ENCODE measurements around the gene PLEKHG4B. TPM values are rescaled to one million over a fixed set of nuclear protein-coding genes. Genes with fewer than 3 reads are reported as not detected.

The PLEKHG4B gene
- total and polyA plus RNA-seq, 2 donors from 2014 or later = 0.13 to 0.37 TPM

- H3K4me1 ChIP-seq (ENCODE audit: control insufficient read depth in 2 of 3, insufficient read depth in 2 of 3, low read depth in 1 of 3, low read length in 3 of 3) = peaks cover 0 to 14% (median 3%) of the 10 kb centered on the region in 3 donors
- no peaks in the 10 kb centered on the region for H3K36me3 ChIP-seq (ENCODE audit: control insufficient read depth in 2 of 3, insufficient read depth in 3 of 3, low read length in 3 of 3)
- H3K27me3 ChIP-seq (ENCODE audit: control insufficient read depth, insufficient read depth, low read length) = no peaks in the 10 kb centered on the region
- H3K4me3 ChIP-seq (ENCODE audit: low read length in 3 of 3) = no peak overlapping the region
- TF ChIP-seq CTCF (IDR thresholded peaks at IDR 0.05; ENCODE audit: borderline replicate concordance, extremely low read depth, insufficient read depth) = no peak
- no peak overlapping the region for H3K9ac ChIP-seq (ENCODE audit: low read length in 3 of 3)
- no peak overlapping the region for H3K27ac ChIP-seq (ENCODE audit: low read depth in 2 of 2, low read length in 2 of 2)
- FAIRE-seq (no peak), DNase-seq (peak in 1 of 5 donors; percentile 29)
- intact Hi-C loops (cut with DNase I) = no loop called here
- H3K9me3 ChIP-seq (ENCODE audit: control insufficient read depth in 2 of 3, insufficient read depth in 1 of 3, low read length in 3 of 3) = no peaks in the 10 kb centered on the region
These were observed 98.5 kb downstream of the PLEKHG4B start for GRCh38 chr5:190366-191035.

DNA sequence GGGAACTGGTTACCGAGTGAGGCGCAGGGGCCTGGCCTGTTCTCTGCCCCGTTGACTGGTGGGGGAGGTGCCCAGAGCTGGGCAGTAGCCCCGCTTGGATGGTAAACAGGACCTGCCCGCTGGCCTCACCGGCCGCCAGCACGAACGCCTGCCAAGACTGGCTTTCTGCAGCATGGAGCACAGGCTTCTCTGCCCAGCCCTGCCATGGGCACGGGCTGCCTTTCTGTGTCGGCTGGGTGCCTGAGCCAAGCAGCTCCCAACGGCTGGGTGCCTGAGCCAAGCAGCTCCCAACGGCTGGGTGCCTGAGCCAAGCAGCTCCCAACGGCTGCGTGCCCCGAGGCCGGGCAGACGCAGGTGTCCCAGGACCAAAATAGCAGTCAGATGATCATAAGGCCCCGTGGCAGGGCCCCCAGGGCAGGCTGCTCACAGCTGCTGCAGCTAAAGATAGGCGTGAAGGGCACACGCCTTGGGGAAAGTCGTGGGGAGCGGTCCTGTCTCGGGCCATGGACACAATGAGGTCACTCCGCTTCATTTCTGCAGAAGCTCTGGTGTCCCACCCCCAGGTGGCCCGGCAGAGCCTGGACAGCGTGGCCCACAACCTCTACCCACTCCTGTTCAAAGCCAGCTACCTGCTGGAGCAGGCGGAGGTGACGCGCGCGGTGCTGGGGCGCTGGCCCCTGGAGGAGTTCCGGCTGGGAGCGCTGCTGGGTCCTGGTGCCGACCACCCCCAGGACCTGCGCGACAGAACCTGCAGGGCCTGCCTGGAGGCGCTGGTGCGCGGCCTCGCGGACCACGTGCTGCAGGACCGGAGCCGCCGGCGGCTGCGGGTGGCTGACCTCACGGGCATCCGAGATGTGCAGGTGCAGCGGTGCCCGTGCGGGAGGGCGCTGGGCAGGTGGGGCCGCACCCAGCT, 99.3 kb downstream of the PLEKHG4B start, which contains the start of gene LRRC14B:
LRRC14B (plus strand) TSS at position 460 of the 913 bp plus-strand sequence; CDS start at position 504, 44 bp downstream.
- H3K4me1 ChIP-seq (ENCODE audit: control insufficient read depth in 2 of 3, insufficient read depth in 2 of 3, low read depth in 1 of 3, low read length in 3 of 3) = peaks cover 0 to 14% (median 3%) of the 10 kb centered on the region in 3 donors
- intact Hi-C loops (cut with DNase I) = no loop called here
- no peaks in the 10 kb centered on the region for H3K27me3 ChIP-seq (ENCODE audit: control insufficient read depth, insufficient read depth, low read length)
- FAIRE-seq = no peak
- peak; percentile 69 to 83 (median 73) for DNase-seq
- peak within 1 kb of the TSS in 1 of 3 donors; percentile 14 for H3K4me3 ChIP-seq (ENCODE audit: low read length in 3 of 3)
- H3K9ac ChIP-seq (ENCODE audit: low read length in 3 of 3) = no peak within 1 kb of the TSS
- H3K9me3 ChIP-seq (ENCODE audit: control insufficient read depth in 2 of 3, insufficient read depth in 1 of 3, low read length in 3 of 3) = no peaks in the 10 kb centered on the region
- H3K36me3 ChIP-seq (ENCODE audit: control insufficient read depth in 2 of 3, insufficient read depth in 3 of 3, low read length in 3 of 3) = no peaks in the 10 kb centered on the region
- TF ChIP-seq CTCF (IDR thresholded peaks at IDR 0.05; ENCODE audit: borderline replicate concordance, extremely low read depth, insufficient read depth) = no peak
- no peak within 1 kb of the TSS for H3K27ac ChIP-seq (ENCODE audit: low read depth in 2 of 2, low read length in 2 of 2)

DNA sequence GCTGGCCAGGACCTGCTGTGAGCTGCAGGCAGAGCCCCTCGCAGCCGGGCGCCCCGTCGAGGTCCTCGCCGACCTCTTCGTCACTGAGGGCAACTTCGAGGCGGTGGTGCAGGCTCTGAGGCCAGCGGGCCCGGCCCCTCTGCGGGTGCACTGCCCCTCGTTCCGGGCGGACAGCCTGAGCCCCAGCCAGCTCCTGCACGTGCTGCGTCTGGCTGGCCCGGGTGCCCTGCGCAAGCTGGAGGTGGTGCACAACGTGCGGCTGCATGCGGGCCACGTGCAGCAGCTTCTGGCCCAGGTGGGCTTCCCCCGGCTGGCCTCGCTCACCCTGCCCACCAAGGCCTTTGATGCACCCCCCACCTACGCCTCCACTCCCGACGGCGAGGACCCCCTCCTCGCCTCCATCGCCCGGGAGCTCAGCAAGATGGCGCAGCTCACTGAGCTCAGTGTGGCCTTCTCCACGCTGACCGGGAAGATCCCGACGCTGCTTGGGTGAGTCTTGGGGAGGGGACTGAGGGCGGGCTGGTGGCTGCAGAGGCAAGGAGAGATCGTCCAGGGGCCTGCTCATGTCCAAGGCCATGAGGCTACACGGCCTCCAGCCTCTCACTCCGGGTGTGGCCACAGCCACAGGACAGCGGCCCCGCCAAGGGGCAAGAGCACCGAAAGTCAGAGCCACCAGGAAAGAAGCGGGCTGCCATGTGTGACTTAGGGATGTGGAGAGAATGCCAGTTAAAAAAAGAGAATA, 100.2 kb downstream of the PLEKHG4B start:
- Histone ChIP-seq H3K27me3 (ENCODE audit: control insufficient read depth, insufficient read depth, low read length) (no peaks in the 10 kb centered on the region), H3K27ac (ENCODE audit: low read depth in 2 of 2, low read length in 2 of 2) (no peak overlapping the region), H3K4me3 (ENCODE audit: low read length in 3 of 3) (no peak overlapping the region), H3K9me3 (ENCODE audit: control insufficient read depth in 2 of 3, insufficient read depth in 1 of 3, low read length in 3 of 3) (no peaks in the 10 kb centered on the region), H3K9ac (ENCODE audit: low read length in 3 of 3) (no peak overlapping the region), H3K4me1 (ENCODE audit: control insufficient read depth in 2 of 3, insufficient read depth in 2 of 3, low read depth in 1 of 3, low read length in 3 of 3) (peaks cover 0 to 14% (median 3%) of the 10 kb centered on the region in 3 donors), H3K36me3 (ENCODE audit: control insufficient read depth in 2 of 3, insufficient read depth in 3 of 3, low read length in 3 of 3) (no peaks in the 10 kb centered on the region)
- intact Hi-C loops (cut with DNase I) = no loop called here
- no peak for TF ChIP-seq CTCF (IDR thresholded peaks at IDR 0.05; ENCODE audit: borderline replicate concordance, extremely low read depth, insufficient read depth)
- FAIRE-seq (no peak), DNase-seq (peak in 2 of 5 donors; percentile 56 to 75)
